ENCODE results near the gene ACVR2B. TPM values are rescaled to one million over a fixed set of nuclear protein-coding genes. Genes with fewer than 3 reads are reported as not detected.
A peak's percentile ranks its signal among the peaks of the same experiment; 100 is the strongest.

ACVR2B gene
- total and polyA plus RNA-seq, 8 donors: 0.61 to 11.0 (median 1.7) TPM

DNA sequence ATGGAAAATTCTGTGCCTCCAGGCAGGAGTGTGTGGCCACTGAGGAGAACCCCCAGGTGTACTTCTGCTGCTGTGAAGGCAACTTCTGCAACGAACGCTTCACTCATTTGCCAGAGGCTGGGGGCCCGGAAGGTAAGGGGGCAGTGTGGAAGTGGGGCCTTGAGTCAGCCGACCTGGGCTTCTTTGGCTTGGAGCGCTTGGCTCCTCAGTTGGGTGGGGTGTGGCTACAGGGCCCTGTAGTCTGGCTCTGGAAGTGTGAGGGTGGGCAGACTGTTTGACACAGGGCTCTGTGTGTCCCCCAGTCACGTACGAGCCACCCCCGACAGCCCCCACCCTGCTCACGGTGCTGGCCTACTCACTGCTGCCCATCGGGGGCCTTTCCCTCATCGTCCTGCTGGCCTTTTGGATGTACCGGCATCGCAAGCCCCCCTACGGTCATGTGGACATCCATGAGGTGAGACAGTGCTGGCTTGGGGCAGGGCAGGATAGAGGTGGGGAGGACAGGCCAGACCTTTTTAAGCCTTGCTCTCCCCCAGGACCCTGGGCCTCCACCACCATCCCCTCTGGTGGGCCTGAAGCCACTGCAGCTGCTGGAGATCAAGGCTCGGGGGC is 24.3 kb downstream of the ACVR2B start:
- intact Hi-C loops (cut with DNase I; ENCODE audit: low total_unique reads): loop anchor here (5.0 to 10.0 kb wide), 2 partner anchors 131 to 353 kb away; partner anchors contain the start of gene XYLB

DNA sequence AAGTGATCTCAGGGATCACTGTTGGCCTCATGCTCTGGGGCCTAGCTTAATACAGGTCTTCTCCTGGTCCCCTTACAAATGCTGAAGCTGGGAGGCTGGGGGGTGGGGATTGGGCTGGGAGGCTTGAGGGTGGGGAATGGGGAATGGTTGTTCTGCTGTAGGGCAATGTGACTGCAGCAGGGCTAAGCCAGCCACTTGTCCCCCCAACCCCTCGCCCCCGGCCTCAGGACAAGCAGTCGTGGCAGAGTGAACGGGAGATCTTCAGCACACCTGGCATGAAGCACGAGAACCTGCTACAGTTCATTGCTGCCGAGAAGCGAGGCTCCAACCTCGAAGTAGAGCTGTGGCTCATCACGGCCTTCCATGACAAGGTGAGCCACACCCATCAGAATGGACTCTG is 25.2 kb downstream of the ACVR2B start:
- Histone ChIP-seq H3K4me3 (no peak overlapping the region), H3K4me1 (peaks cover 0 to 4% (median under 1%) of the 10 kb centered on the region in 4 donors), H3K27ac (no peak overlapping the region), H3K9me3 (no peaks in the 10 kb centered on the region), H3K36me3 (peaks cover 26 to 68% (median 67%) of the 10 kb centered on the region in 4 donors), H3K27me3 (no peaks in the 10 kb centered on the region)
- WGBS, 5 donors: 84 to 94% (median 88%) methylated on average over 6 to 9 of the region's 9 CpGs
- intact Hi-C loops (cut with DNase I; ENCODE audit: low total_unique reads): loop anchor here (5.0 to 10.0 kb wide), 2 partner anchors 132 to 354 kb away; partner anchors contain the start of gene XYLB
- TF ChIP-seq POLR2AphosphoS5 (IDR thresholded peaks at IDR 0.05): no peak
- TF ChIP-seq EP300 (IDR thresholded peaks at IDR 0.05): no peak
- no peak for TF ChIP-seq POLR2A (IDR thresholded peaks at IDR 0.05)
- TF ChIP-seq, protein P1, sequence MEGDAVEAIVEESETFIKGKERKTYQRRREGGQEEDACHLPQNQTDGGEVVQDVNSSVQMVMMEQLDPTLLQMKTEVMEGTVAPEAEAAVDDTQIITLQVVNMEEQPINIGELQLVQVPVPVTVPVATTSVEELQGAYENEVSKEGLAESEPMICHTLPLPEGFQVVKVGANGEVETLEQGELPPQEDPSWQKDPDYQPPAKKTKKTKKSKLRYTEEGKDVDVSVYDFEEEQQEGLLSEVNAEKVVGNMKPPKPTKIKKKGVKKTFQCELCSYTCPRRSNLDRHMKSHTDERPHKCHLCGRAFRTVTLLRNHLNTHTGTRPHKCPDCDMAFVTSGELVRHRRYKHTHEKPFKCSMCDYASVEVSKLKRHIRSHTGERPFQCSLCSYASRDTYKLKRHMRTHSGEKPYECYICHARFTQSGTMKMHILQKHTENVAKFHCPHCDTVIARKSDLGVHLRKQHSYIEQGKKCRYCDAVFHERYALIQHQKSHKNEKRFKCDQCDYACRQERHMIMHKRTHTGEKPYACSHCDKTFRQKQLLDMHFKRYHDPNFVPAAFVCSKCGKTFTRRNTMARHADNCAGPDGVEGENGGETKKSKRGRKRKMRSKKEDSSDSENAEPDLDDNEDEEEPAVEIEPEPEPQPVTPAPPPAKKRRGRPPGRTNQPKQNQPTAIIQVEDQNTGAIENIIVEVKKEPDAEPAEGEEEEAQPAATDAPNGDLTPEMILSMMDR (IDR thresholded peaks at IDR 0.05): no peak
- DNase-seq: no peak

More for the DNA sequence above, 24.3 kb downstream of the ACVR2B start:
- Histone ChIP-seq H3K9me3 (no peaks in the 10 kb centered on the region), H3K36me3 (peaks cover 25 to 58% (median 58%) of the 10 kb centered on the region in 4 donors), H3K4me1 (peaks cover 0 to 10% (median 8%) of the 10 kb centered on the region in 4 donors), H3K4me3 (no peak overlapping the region), H3K27ac (no peak overlapping the region), H3K27me3 (no peaks in the 10 kb centered on the region)
- 85 to 92% (median 89%) methylated on average over 8 to 15 of the region's 15 CpGs for WGBS, 5 donors
- DNase-seq: no peak
- TF ChIP-seq POLR2AphosphoS5 (IDR thresholded peaks at IDR 0.05): no peak
- no peak for TF ChIP-seq POLR2A (IDR thresholded peaks at IDR 0.05)
- TF ChIP-seq, protein P1 (IDR thresholded peaks at IDR 0.05): no peak
- no peak for TF ChIP-seq EP300 (IDR thresholded peaks at IDR 0.05)

DNA sequence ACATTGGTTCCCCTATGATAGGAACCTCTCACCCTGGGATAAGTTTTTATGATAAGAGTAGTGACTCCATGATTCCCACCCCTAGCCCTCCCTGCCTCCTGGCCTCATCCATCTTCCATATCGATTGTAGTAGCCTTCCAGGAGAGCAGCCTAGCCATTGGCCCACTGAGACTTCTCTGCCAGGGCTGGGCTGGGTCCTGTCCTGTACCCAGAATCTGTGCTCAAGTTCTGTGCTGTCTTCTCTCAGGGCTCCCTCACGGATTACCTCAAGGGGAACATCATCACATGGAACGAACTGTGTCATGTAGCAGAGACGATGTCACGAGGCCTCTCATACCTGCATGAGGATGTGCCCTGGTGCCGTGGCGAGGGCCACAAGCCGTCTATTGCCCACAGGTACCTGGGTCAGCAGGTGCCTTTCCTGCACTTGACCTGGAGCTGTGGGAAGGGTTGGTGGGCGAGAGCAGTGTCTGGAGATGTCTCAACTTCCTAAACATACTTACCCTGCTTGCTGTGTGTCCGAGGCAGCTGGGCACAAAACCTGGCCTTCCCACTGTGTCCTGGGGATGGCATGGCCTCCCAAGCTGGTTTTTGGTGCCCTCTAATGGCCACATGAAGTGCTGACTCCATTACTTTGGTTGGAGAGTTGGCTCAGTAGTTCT is 25.9 kb downstream of the ACVR2B start:
- Histone ChIP-seq H3K4me3 (no peak overlapping the region), H3K36me3 (peaks cover 26 to 74% (median 74%) of the 10 kb centered on the region in 4 donors)
- intact Hi-C loops (cut with DNase I; ENCODE audit: low total_unique reads): loop anchor here (5.0 to 10.0 kb wide), 2 partner anchors 132 to 355 kb away; partner anchors contain the start of gene XYLB

DNA sequence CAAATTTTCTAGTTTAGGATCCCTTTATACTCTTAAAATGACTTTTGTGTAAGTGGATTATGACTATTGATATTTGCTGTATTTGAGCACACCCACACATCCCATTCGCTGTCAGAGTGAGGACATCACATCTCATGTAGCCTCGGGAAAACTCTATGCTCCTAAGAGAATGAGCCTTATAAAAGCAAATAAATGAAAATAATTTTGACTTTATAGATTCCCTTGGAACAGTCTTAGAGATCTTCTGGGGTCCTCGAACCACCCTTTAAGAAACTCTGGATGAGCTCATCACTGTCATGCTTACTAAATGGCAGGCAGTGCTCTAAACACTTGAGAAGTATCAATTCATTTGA is 26.4 kb downstream of the ACVR2B start:
- Histone ChIP-seq H3K27ac (no peak overlapping the region), H3K36me3 (peaks cover 26 to 79% (median 79%) of the 10 kb centered on the region in 4 donors), H3K4me3 (no peak overlapping the region), H3K9me3 (no peaks in the 10 kb centered on the region), H3K4me1 (no peaks in the 10 kb centered on the region), H3K27me3 (no peaks in the 10 kb centered on the region)
- intact Hi-C loops (cut with DNase I; ENCODE audit: low total_unique reads): no loop called here
- DNase-seq: no peak
- no peak for TF ChIP-seq POLR2A (IDR thresholded peaks at IDR 0.05)
- no peak for TF ChIP-seq POLR2AphosphoS5 (IDR thresholded peaks at IDR 0.05)
- TF ChIP-seq, protein P1 (IDR thresholded peaks at IDR 0.05): no peak
- no peak for TF ChIP-seq EP300 (IDR thresholded peaks at IDR 0.05)
- 63 to 76% (median 69%) methylated on average over 3 of the region's 3 CpGs for WGBS, 5 donors

More for the DNA sequence above, 25.9 kb downstream of the ACVR2B start:
- TF ChIP-seq EP300 (IDR thresholded peaks at IDR 0.05) (no peak), POLR2A (IDR thresholded peaks at IDR 0.05) (no peak), POLR2AphosphoS5 (IDR thresholded peaks at IDR 0.05) (peak in 1 of 3 donors; percentile 71)
- TF ChIP-seq, protein P1 (IDR thresholded peaks at IDR 0.05): peak in 5 of 7 experiments; percentile 72 to 83 (median 79)
- Histone ChIP-seq H3K9me3 (no peaks in the 10 kb centered on the region), H3K27me3 (no peaks in the 10 kb centered on the region), H3K4me1 (no peaks in the 10 kb centered on the region), H3K27ac (no peak overlapping the region)
- DNase-seq: peak; percentile 73 to 87
- 56 to 73% (median 64%) methylated on average over 10 of the region's 10 CpGs for WGBS, 5 donors

Data from stomach (tissue), 9 donors.